Measurements from ENCODE around the gene HOXB3. TPM values are rescaled to one million over a fixed set of nuclear protein-coding genes. Genes with fewer than 3 reads are reported as not detected.

Gene HOXB3
- polyA plus RNA-seq, 1 donor from 2014 or later, result not detected

DNA sequence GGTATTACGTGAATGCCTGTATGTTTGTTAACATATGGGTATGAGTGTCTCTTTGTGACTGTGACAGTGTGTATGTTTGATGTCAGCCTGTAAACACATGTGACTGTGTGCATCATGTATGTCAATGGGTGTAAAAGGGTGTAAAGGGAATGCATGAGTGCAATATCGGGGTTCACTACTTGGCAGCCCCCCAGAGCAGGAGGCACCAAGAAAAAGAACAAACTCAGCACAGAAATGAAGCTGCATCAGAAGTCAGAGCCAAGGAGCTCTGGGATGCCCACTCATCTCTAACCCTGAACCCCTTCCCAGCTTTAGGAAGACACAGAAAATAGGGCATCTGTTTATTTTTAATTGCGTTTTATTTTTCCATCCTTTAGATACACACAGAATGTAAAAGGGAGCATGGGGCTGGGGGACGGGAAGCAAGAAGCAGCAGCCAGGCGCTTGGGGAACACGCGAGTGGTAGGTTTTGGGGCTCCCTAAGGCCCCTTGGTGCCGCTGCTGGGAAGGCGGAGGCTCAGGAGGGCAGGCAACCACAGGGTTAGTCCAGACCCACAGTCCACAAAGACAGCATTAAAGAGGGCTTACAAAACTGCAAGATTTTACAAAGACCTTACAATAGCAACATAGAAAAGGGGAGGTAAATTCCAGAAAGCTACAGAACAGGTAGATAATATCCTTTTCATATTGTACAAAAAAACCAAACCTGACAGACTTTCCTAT is 17.0 kb upstream of the HOXB3 start:
- Histone ChIP-seq H3K4me2 (ENCODE audit: low read length) (no peak overlapping the region), H3K9me2 (ENCODE audit: insufficient read depth, low read length) (no peaks in the 10 kb centered on the region), H4K20me1 (ENCODE audit: insufficient read depth) (no peaks in the 10 kb centered on the region), H3K36me3 (ENCODE audit: insufficient read depth, low read length) (no peaks in the 10 kb centered on the region), H2AFZ (ENCODE audit: low read depth, low read length) (no peak overlapping the region), H3K4me3 (ENCODE audit: low read length) (no peak overlapping the region), H3K9ac (ENCODE audit: low read length) (no peak overlapping the region), H3F3A (ENCODE audit: insufficient read depth, low read length, poor library complexity, severe bottlenecking) (no peaks in the 10 kb centered on the region), H3K9me3 (ENCODE audit: low read length) (peaks cover 30% of the 10 kb centered on the region), H3K27ac (ENCODE audit: low read length) (no peak overlapping the region), H3K79me2 (replicated peaks; ENCODE audit: insufficient read depth, low read length) (no peaks in the 10 kb centered on the region), H3K27me3 (ENCODE audit: insufficient read depth, low read depth, low read length) (peaks cover 99% of the 10 kb centered on the region)
- TF ChIP-seq CTCF (IDR thresholded peaks at IDR 0.05; ENCODE audit: poor library complexity, severe bottlenecking) (no peak), MXI1 (conservative IDR thresholded peaks at IDR 0.05; ENCODE audit: poor library complexity, severe bottlenecking) (no peak), TAF1 (IDR thresholded peaks at IDR 0.05; ENCODE audit: low read depth) (no peak), RAD21 (conservative IDR thresholded peaks at IDR 0.05) (no peak), EZH2 (IDR thresholded peaks at IDR 0.05; ENCODE audit: borderline replicate concordance, insufficient read depth, low read length, poor library complexity, severe bottlenecking) (no peak), POLR2AphosphoS5 (IDR thresholded peaks at IDR 0.05) (no peak), SMC3 (conservative IDR thresholded peaks at IDR 0.05; ENCODE audit: poor library complexity) (no peak), EP300 (conservative IDR thresholded peaks at IDR 0.05; ENCODE audit: poor library complexity, severe bottlenecking) (no peak)
- TF ChIP-seq, protein P1, sequence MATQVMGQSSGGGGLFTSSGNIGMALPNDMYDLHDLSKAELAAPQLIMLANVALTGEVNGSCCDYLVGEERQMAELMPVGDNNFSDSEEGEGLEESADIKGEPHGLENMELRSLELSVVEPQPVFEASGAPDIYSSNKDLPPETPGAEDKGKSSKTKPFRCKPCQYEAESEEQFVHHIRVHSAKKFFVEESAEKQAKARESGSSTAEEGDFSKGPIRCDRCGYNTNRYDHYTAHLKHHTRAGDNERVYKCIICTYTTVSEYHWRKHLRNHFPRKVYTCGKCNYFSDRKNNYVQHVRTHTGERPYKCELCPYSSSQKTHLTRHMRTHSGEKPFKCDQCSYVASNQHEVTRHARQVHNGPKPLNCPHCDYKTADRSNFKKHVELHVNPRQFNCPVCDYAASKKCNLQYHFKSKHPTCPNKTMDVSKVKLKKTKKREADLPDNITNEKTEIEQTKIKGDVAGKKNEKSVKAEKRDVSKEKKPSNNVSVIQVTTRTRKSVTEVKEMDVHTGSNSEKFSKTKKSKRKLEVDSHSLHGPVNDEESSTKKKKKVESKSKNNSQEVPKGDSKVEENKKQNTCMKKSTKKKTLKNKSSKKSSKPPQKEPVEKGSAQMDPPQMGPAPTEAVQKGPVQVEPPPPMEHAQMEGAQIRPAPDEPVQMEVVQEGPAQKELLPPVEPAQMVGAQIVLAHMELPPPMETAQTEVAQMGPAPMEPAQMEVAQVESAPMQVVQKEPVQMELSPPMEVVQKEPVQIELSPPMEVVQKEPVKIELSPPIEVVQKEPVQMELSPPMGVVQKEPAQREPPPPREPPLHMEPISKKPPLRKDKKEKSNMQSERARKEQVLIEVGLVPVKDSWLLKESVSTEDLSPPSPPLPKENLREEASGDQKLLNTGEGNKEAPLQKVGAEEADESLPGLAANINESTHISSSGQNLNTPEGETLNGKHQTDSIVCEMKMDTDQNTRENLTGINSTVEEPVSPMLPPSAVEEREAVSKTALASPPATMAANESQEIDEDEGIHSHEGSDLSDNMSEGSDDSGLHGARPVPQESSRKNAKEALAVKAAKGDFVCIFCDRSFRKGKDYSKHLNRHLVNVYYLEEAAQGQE (IDR thresholded peaks at IDR 0.05; ENCODE audit: borderline replicate concordance), result no peak

DNA sequence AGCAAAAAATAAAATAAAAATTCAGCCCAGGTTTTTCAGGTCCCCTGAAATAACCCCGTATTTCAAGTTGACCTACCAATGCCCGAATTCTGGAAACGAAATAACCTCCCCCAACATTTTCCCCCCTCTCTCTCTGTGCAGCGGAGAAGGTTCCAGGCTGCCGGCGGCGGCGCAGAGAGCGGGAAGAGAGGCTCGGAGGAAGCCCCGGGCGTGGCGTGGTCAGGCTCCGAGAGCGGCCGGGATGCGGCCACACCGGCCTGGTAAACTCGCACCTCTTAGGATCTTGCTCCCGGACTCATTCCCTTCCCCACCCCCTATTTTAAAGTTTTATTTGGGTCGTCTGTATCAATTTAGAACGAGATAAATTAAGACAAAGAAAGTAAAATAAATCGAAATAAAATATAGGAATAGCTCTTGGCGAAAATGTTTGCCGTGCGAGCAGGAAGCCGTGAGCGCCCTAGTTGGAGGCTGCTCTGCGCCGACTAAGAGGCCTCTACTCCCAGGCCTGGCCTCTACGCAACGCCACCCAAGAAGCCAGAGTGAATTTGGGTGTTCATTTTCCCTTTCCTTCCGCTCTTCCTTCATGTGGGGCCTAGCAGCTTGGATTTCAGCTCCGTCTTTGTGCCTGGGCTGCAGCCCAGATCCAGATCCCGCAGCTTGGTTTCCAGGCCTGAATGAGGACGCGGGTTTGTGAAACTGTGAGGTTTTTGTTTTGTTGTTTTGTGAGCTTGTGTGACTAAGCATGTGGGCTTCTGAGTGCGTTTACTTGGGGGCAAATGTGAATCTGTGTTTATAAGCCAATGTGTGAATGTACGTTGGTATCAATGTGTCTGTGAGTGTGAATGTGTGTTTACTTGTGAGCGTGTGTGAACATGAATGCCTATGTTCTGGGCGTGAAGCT is 16.2 kb upstream of the HOXB3 start:
- Histone ChIP-seq H3K36me3 (ENCODE audit: insufficient read depth, low read length) (no peaks in the 10 kb centered on the region), H3K9me3 (ENCODE audit: low read length) (peaks cover 31% of the 10 kb centered on the region), H3K4me3 (ENCODE audit: low read length) (no peak overlapping the region), H2AFZ (ENCODE audit: low read depth, low read length) (no peak overlapping the region), H3K9me2 (ENCODE audit: insufficient read depth, low read length) (no peaks in the 10 kb centered on the region), H3K79me2 (replicated peaks; ENCODE audit: insufficient read depth, low read length) (no peaks in the 10 kb centered on the region), H3F3A (ENCODE audit: insufficient read depth, low read length, poor library complexity, severe bottlenecking) (no peaks in the 10 kb centered on the region), H3K27ac (ENCODE audit: low read length) (no peak overlapping the region), H4K20me1 (ENCODE audit: insufficient read depth) (no peaks in the 10 kb centered on the region), H3K9ac (ENCODE audit: low read length) (no peak overlapping the region), H3K4me2 (ENCODE audit: low read length) (no peak overlapping the region), H3K27me3 (ENCODE audit: insufficient read depth, low read depth, low read length) (peaks cover 99% of the 10 kb centered on the region)
- TF ChIP-seq EZH2 (IDR thresholded peaks at IDR 0.05; ENCODE audit: borderline replicate concordance, insufficient read depth, low read length, poor library complexity, severe bottlenecking), result no peak
- no peak for TF ChIP-seq RAD21 (conservative IDR thresholded peaks at IDR 0.05)
- no peak for TF ChIP-seq CTCF (IDR thresholded peaks at IDR 0.05; ENCODE audit: poor library complexity, severe bottlenecking)
- TF ChIP-seq EP300 (conservative IDR thresholded peaks at IDR 0.05; ENCODE audit: poor library complexity, severe bottlenecking), result no peak
- TF ChIP-seq TAF1 (IDR thresholded peaks at IDR 0.05; ENCODE audit: low read depth), result no peak
- TF ChIP-seq POLR2AphosphoS5 (IDR thresholded peaks at IDR 0.05), result no peak
- TF ChIP-seq SMC3 (conservative IDR thresholded peaks at IDR 0.05; ENCODE audit: poor library complexity), result no peak
- TF ChIP-seq, protein P1 (IDR thresholded peaks at IDR 0.05; ENCODE audit: borderline replicate concordance), result no peak
- TF ChIP-seq MXI1 (conservative IDR thresholded peaks at IDR 0.05; ENCODE audit: poor library complexity, severe bottlenecking), result no peak

Data from neural cell (in vitro differentiated cells).